Liver (tissue), 9 donors: Measurements from ENCODE around the gene CLDN14. TPM values are rescaled to one million over a fixed set of nuclear protein-coding genes. Genes with fewer than 3 reads are reported as not detected.

Experiments
- DNase-seq: peaks from one replicate; pipeline ENCODE4 v3.0.0-alpha.2; 2017; ENCODE audit warnings: low spot score
- H3K27ac ChIP-seq, 2 donors: one replicate each; pipeline ENCODE4 v1.7.0; 2013; ENCODE audit warnings: inconsistent platforms in 2 of 2, low read length in 2 of 2, control low read depth in 1 of 2, low read depth in 1 of 2, mild to moderate bottlenecking in 1 of 2
- H3K27me3 ChIP-seq, 4 donors: one replicate each; pipeline versions ENCODE4 v1.6.1 to v1.7.0; 2013; ENCODE audit warnings: low read length in 3 of 4, inconsistent platforms in 1 of 4, mild to moderate bottlenecking in 1 of 4, moderate library complexity in 1 of 4; ENCODE audit not compliant: control insufficient read depth in 4 of 4, insufficient read depth in 4 of 4
- H3K36me3 ChIP-seq, 4 donors: one replicate each; pipeline versions ENCODE4 v1.6.1 to v1.7.0; 2013; ENCODE audit warnings: low read length in 3 of 4, mild to moderate bottlenecking in 3 of 4, low read depth in 1 of 4, moderate library complexity in 1 of 4; ENCODE audit not compliant: control insufficient read depth in 4 of 4, insufficient read depth in 3 of 4
- H3K4me1 ChIP-seq, 4 donors: one replicate each; pipeline versions ENCODE4 v1.6.1 to v1.7.0; 2013; ENCODE audit warnings: low read length in 3 of 4, mild to moderate bottlenecking in 3 of 4, moderate library complexity in 1 of 4; ENCODE audit not compliant: control insufficient read depth in 4 of 4, insufficient read depth in 4 of 4
- H3K4me3 ChIP-seq, 3 donors: one replicate each; pipeline versions ENCODE4 v1.6.1 to v1.7.0; 2013; ENCODE audit warnings: low read length in 3 of 3, control low read depth in 1 of 3, low read depth in 1 of 3, mild to moderate bottlenecking in 1 of 3
- H3K9ac ChIP-seq, 2 donors: one replicate each; pipeline ENCODE4 v1.7.0; 2013; ENCODE audit warnings: low read length in 2 of 2, mild to moderate bottlenecking in 2 of 2, moderate library complexity in 2 of 2, control low read depth in 1 of 2, low read depth in 1 of 2
- H3K9me3 ChIP-seq, 4 donors: one replicate each; pipeline versions ENCODE4 v1.6.1 to v1.7.0; 2013; ENCODE audit warnings: low read length in 3 of 4; ENCODE audit not compliant: control insufficient read depth in 4 of 4
- ATF3 ChIP-seq: IDR thresholded peaks from 2 replicates; pipeline ENCODE4 v1.6.1; 2016; ENCODE audit warnings: antibody characterized with exemption
- CTCF ChIP-seq: fragments of 150-350 bp; IDR thresholded peaks from 2 replicates; pipeline ENCODE4 v1.5.1; 2017; ENCODE audit warnings: improper control_type of control experiment, low read depth, low read length; ENCODE audit not compliant: missing input control
- EGR1 ChIP-seq, 2 donors: IDR thresholded peaks; 2 replicates each; pipeline ENCODE4 v1.6.1; 2016 to 2018; ENCODE audit warnings: antibody characterized with exemption in 2 of 2, low read depth in 2 of 2
- FOXA1 ChIP-seq: IDR thresholded peaks from 2 replicates; pipeline ENCODE4 v1.6.1; 2016; ENCODE audit warnings: antibody characterized with exemption
- FOXA2 ChIP-seq: IDR thresholded peaks from 2 replicates; pipeline ENCODE4 v1.6.1; 2016; ENCODE audit warnings: antibody characterized with exemption
- GABPA ChIP-seq, 2 donors: IDR thresholded peaks in 1 of 2; conservative IDR thresholded peaks in 1 of 2; 2 replicates each; pipeline ENCODE4 v1.6.1; 2016; ENCODE audit warnings: antibody characterized with exemption in 2 of 2, mild to moderate bottlenecking in 1 of 2, moderate library complexity in 1 of 2
- HNF4A ChIP-seq, 2 donors: conservative IDR thresholded peaks; 2 replicates each; pipeline ENCODE4 v1.6.1; 2016; ENCODE audit warnings: antibody characterized with exemption in 2 of 2, mild to moderate bottlenecking in 2 of 2
- HNF4G ChIP-seq: IDR thresholded peaks from 2 replicates; pipeline ENCODE4 v1.6.1; 2016; ENCODE audit warnings: antibody characterized with exemption
- JUND ChIP-seq, 2 donors: IDR thresholded peaks; 2 replicates each; pipeline ENCODE4 v1.6.1; 2016; ENCODE audit warnings: antibody characterized with exemption in 2 of 2
- MAX ChIP-seq: IDR thresholded peaks from 2 replicates; pipeline ENCODE4 v1.6.1; 2016; ENCODE audit warnings: antibody characterized with exemption
- NR2F2 ChIP-seq: IDR thresholded peaks from 2 replicates; pipeline ENCODE4 v1.6.1; 2016; ENCODE audit warnings: antibody characterized with exemption
- RAD21 ChIP-seq, 2 donors: IDR thresholded peaks; 2 replicates each; pipeline ENCODE4 v1.6.1; 2016; ENCODE audit warnings: antibody characterized with exemption in 2 of 2, mild to moderate bottlenecking in 2 of 2
- REST ChIP-seq: IDR thresholded peaks from 2 replicates; pipeline ENCODE4 v1.6.1; 2016; ENCODE audit warnings: antibody characterized with exemption, mild to moderate bottlenecking
- RXRA ChIP-seq, 2 donors: IDR thresholded peaks; 2 replicates each; pipeline ENCODE4 v1.6.1; 2017 to 2018; ENCODE audit warnings: antibody characterized with exemption in 2 of 2, mild to moderate bottlenecking in 1 of 2
- SP1 ChIP-seq: IDR thresholded peaks from 2 replicates; pipeline ENCODE4 v1.6.1; 2018; ENCODE audit warnings: antibody characterized with exemption, mild to moderate bottlenecking
- TAF1 ChIP-seq: conservative IDR thresholded peaks from 2 replicates; pipeline ENCODE4 v1.6.1; 2016; ENCODE audit warnings: antibody characterized with exemption, mild to moderate bottlenecking
- YY1 ChIP-seq: IDR thresholded peaks from 2 replicates; pipeline ENCODE4 v1.6.1; 2016; ENCODE audit warnings: antibody characterized with exemption, mild to moderate bottlenecking
- ZBTB33 ChIP-seq: IDR thresholded peaks from 2 replicates; pipeline ENCODE4 v1.6.1; 2016; ENCODE audit warnings: antibody characterized with exemption
- WGBS: extraction: QIAGEN DNeasy Blood & Tissue Kit; methylation state at CpG from one replicate; pipeline ENCODE4 v1.1.7; 2013; 5-methylcytosine and 5-hydroxymethylcytosine counted together
- polyA plus RNA-seq, 2 donors: library from polyadenylated mRNA; stranded (reverse) in 1 of 2; unstranded in 1 of 2; fragments of 200-250 nt in 1 of 2; fragments of >200 nt in 1 of 2; fragmentation: Nextera tagmentation in 1 of 2; extraction: Ambion mirVana in 1 of 2; gene quantifications; one replicate each; pipeline versions ENCODE4 v1.2.1 to v1.2.3, GENCODE V29; 2013 to 2015
- total RNA-seq, 2 donors: library from RNA; depleted of rRNA; stranded (reverse); fragments of >200 nt; gene quantifications; one replicate each; pipeline ENCODE4 v1.2.3, GENCODE V29; 2014
- donor health status: healthy.
- donor health status: healthy.
- donor health status: healthy.
- donor health status: healthy.
- donor health status: healthy.

CLDN14 gene
- total and polyA plus RNA-seq, 4 donors = 6.3 to 19.4 (median 13.4) TPM

- no peak overlapping the region for H3K27ac ChIP-seq
- H3K9me3 ChIP-seq = no peaks in the 10 kb centered on the region
- no peak overlapping the region for H3K4me3 ChIP-seq
- H3K36me3 ChIP-seq = no peaks in the 10 kb centered on the region
- H3K9ac ChIP-seq = no peak overlapping the region
- TF ChIP-seq GABPA (IDR thresholded peaks at IDR 0.05 in 1 of 2, conservative IDR thresholded peaks at IDR 0.05 in 1 of 2) (no peak), FOXA2 (no peak), SP1 (no peak), YY1 (no peak), REST (no peak), NR2F2 (no peak), ATF3 (no peak), HNF4G (no peak), TAF1 (no peak), RAD21 (IDR thresholded peaks at IDR 0.05) (no peak), ZBTB33 (no peak), CTCF (no peak), MAX (no peak), RXRA (IDR thresholded peaks at IDR 0.05) (no peak), FOXA1 (no peak), EGR1 (IDR thresholded peaks at IDR 0.05; ENCODE audit: low read depth in 2 of 2) (no peak), JUND (IDR thresholded peaks at IDR 0.05) (no peak), HNF4A (conservative IDR thresholded peaks at IDR 0.05) (no peak)
- 95% methylated on average over 18 of the region's 18 CpGs for WGBS
- peaks cover 0 to 11% (median 3%) of the 10 kb centered on the region in 4 donors for H3K4me1 ChIP-seq
- no peak for DNase-seq
- no peaks in the 10 kb centered on the region for H3K27me3 ChIP-seq
Measured at GRCh38 chr21:36420571-36421339, 59.2 kb downstream of the CLDN14 start.
